GM18519 (cell line): Measurements from ENCODE around the gene KRT28.
"Not testable (repeated sequence)": the region's sequence is repeated elsewhere in the genome, so short reads cannot be mapped to it uniquely, and the experiment has no call there.

Experiments used
- ATAC-seq: cut with Tn5 transposase; IDR thresholded peaks from one replicate; pipeline ENCODE4 v1.9.1; 2021; ENCODE audit warnings: mild to moderate bottlenecking, moderate library complexity; ENCODE audit not compliant: unreplicated experiment, low FRiP score

The KRT28 gene

DNA sequence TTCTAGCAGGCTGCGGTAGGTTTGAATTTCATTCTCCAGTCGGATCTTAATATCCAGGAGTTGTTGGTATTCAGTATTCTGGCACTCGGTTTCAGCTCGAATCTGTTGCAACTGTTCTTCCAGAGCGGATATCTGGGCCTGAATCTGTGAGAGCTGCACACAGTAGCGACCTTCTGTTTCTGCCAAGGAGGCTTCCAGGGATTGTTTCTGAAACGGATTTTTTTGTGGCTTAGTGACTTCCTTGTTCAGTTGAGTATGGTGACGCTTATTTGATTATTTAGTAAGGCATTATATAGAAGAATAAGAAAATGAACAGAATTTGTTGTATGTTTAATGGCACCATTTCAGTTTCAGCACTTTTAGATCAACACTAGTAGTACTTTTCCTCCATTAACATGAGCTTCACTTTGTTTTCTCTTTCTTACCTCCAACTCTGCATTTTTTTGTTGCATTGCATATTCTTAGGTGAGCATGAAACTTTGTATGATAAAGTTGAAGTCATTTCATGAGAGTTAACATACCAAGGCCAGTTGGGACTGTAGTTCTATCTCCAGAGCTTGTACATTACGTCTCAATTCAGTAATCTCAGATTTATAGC lies 19.9 kb upstream of the KRT28 start:
- no peak for ATAC-seq

GRCh38 chr17:40818733-40819527 lies 19.2 kb upstream of the KRT28 start:
- no peak for ATAC-seq

DNA sequence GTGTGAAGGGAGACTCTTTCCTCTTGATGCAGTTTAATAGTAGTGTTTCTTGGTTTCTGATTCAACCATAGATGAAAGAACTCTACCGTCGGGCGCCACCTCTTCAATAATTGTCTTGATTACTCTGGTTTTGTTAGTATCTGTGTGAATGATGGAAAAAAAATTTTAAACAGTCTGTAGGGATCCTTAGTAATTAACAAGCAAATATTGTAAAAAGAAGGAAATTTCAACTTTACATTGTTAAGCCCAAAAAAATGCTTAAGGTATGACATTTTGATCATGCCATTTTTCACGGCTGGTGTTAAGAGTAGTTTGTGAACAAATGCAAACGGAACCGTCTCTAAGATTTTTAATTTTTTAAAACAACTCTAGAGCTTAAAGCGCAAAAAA lies 18.6 kb upstream of the KRT28 start:
- ATAC-seq = no peak

GRCh38 chr17:40817103-40817682 lies 17.4 kb upstream of the KRT28 start:
- no peak for ATAC-seq

DNA sequence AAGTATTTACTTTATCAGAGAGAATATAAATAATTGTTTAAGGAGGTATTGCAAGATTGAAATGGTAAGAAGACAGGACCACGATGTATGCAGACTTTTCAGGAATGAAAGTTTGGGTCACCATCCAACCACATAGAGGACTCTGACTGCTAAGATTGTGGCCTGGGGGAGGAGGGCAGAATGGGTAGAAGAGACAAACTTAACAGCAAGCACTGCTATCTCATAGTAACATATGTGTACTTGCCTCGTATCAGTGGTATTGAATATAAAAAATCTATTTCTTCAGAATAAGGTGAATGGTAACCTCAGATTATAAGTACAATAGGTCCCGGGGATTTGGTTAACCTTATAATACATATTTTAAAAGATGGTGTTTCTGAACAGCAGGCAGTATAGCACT lies 16.8 kb upstream of the KRT28 start:
- ATAC-seq = no peak

- ATAC-seq = no peak
These were observed 15.6 kb upstream of the KRT28 start for GRCh38 chr17:40815381-40815780.

GRCh38 chr17:40814657-40815056 lies 14.9 kb upstream of the KRT28 start:
- not testable (repeated sequence) for ATAC-seq

GRCh38 chr17:40813804-40814203 lies 14.0 kb upstream of the KRT28 start:
- ATAC-seq = no peak

DNA sequence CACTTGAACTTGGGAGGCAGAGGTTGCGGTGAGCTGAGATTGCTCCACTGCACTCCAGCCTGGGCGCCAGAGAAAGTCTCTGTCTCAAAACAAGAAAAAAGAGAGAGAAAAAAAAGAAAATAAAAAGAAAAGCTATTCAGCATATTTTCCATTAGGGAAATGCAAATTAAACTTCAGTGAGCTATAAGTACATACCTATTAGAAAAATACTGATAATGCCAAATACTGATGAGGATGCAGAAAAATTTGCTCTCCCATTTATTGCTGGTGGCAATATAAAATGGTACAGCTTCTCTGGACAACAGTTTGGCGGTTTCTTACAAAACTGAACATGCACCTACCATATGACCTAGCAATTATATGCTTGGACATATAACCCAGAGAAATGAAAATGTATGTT lies 12.9 kb upstream of the KRT28 start:
- no peak for ATAC-seq

DNA sequence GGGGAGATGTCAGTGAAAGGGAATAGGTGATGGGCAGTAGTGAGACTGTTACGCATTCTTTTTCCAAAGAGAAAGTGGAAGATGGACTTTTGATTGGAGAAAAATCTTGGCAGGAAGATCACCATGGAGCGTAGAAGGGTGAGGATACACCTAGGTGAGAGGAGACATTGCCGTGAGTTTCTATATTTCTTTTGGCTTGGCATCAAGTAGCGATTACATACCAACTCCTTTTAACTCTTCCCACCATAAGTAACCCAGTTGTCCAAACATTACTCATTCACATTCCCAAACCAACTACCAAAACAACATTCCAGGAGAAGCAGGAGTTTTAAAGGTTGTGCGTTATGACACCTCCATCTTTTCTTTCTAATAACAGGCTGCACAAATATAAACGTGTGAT lies 10.7 kb upstream of the KRT28 start:
- ATAC-seq = no peak

GRCh38 chr17:40809721-40810421 lies 10.1 kb upstream of the KRT28 start:
- no peak for ATAC-seq

- no peak for ATAC-seq
These were observed 6.4 kb upstream of the KRT28 start for GRCh38 chr17:40806131-40806530.

GRCh38 chr17:40803617-40804082 lies 3.9 kb upstream of the KRT28 start:
- no peak for ATAC-seq

GRCh38 chr17:40801157-40801556 lies 1.4 kb upstream of the KRT28 start:
- ATAC-seq = no peak

GRCh38 chr17:40800381-40800780 lies 622 bp upstream of the KRT28 start:
- ATAC-seq = no peak

DNA sequence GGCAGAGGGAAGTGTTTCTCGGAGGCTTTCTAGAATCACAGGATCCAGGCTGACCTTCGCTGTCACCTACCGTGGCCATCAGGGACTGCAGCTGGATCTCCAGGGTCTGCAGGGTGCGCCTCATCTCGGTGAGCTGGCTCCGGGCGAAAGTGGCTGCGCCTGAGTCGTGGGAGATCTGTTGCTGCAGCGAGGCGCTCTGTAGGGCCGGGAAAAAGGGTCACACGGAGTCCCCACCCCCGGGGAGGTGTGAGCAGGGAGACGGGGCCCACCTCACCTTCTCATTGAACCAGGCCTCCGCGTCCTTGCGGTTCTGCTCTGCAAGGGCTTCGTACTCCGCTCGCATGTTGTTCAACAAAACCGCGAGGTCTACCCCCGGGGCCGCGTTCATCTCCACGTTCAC lies 2.9 kb downstream of the KRT28 start:
- ATAC-seq = no peak

DNA sequence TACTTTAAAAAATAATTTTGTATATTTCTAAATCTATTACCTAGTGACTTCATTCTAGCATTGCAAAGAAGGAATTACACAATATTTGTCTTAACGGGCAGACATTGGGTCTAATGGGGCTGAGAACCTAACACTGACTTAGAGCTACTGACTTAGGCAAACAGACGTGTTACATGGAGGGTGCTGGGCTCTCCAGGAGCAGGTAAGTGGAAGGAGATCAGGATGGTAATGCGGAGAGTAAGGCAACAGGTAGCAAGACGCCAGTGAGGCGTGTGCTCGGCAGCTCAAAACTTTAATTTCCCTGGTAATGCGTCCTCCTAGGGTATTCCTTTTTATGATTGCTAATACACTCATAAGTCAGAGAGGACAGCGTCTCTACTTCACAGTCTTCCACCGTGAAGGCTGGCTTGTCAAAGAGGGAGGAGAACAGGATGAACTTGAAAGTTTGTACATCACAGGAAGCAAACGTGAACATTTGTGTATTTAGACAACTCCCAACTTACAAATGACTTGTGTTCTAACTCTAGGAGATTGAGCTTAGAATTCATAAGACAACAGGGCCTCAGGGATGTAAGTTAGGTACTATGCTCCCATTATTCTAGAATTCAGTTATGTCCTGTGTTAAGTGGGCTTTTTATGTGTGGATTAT lies 4.6 kb downstream of the KRT28 start:
- ATAC-seq = no peak

DNA sequence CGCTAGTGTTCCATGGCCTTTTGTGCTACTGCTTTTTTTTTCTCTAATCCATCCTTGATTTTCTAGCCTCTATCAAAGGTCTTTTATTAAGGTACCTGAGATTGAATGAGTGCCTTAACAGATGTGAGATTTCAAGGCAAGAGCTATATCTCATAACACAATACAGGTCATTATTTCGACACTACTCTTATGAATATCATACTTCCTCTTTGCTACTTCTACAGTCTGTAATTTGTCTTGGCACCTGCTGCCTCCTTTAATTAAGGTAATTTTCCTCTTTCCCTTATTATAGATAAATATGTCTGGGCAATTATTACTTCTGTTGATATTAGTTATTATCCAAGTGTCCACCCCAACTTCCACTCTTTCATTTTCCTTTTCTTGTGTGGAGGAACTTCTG lies 5.3 kb downstream of the KRT28 start:
- ATAC-seq = no peak

DNA sequence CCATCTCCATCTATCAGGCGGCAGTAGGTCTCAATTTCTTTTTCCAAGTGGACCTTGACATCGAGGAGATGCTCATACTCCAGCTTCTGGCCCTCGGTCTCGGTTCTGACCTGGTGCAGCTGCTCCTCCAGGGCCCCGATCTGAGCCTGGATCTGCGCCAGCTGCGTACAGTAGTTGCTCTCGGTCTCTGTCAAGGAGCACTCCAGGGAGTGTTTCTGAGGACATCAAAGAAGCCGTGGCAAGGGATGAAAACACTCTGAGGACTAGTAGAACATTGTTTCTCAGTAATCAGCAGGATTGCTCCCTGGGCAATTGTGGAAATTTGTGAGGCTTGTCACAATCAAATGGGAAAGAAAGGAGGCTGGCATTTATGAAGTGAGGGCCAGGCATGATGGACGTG lies 5.9 kb downstream of the KRT28 start:
- no peak for ATAC-seq

DNA sequence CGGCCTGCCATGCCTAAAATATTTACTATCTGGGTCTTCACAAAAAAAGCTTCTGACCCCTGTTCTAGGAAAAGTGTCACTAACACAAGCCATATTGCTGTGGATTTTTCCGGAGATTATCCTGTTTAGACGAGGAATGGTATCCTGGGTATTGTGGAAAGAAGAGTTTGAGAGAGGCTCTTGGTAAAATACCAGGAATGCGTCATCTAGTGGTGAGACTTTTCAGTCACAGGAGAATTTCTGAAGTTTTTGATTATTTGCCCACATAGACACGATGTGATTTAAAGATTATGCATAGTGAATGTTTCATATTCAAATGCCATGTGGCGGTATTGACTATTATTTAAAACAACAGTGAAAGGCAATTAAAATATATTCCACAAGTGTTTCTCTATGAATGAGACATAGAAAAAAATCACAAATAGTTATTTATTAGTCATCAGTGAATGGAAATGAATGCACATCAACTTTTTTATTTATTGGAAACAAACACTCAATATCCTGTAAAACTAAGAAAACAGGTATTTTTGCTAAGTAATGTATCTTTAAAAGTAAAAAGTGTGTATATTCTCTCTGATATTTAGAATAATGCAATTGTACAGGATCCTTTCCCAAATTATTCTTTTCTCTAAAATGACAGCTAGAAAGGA lies 7.8 kb downstream of the KRT28 start:
- ATAC-seq = no peak
